Naive thymus-derived CD4-positive, alpha-beta T cell (primary cell): ENCODE results near the gene TNRC6C. TPM values are rescaled to one million over a fixed set of nuclear protein-coding genes. Genes with fewer than 3 reads are reported as not detected.

Experiments
- ATAC-seq: fragments of 150-1000 bp; cut with Tn5 transposase; 2 replicates; pipeline ENCODE4 v1.10.0; 2021; ENCODE audit warnings: mild to moderate bottlenecking, moderate library complexity
- CTCF ChIA-PET: fragments of 350-600 bp; sonication (Branson Sonifier 250); formaldehyde crosslinking; loops from one replicate; lab custom pipeline; 2021; ENCODE audit warnings: antibody characterized with exemption; lab: Charles Lee
- POLR2A ChIA-PET: fragments of 350-600 bp; sonication (Branson Sonifier 250); formaldehyde crosslinking; loops from one replicate; lab custom pipeline; 2021; ENCODE audit warnings: antibody characterized with exemption, inconsistent platforms; lab: Charles Lee
- DNase-seq, 9 donors: peaks; one replicate each; pipeline versions ENCODE4 v3.0.0 to v3.0.0-alpha.2; 2020 to 2022; ENCODE audit warnings: mixed read lengths in 1 of 9
- H3K27ac ChIP-seq: one replicate; pipeline ENCODE4 v1.7.0; 2013; ENCODE audit warnings: mild to moderate bottlenecking, low read depth, low read length, moderate library complexity
- H3K27me3 ChIP-seq, 2 donors: one replicate each; pipeline ENCODE4 v1.7.0; 2013; ENCODE audit warnings: low read length in 2 of 2, mild to moderate bottlenecking in 2 of 2, moderate library complexity in 2 of 2; ENCODE audit not compliant: control insufficient read depth in 2 of 2, insufficient read depth in 2 of 2
- H3K36me3 ChIP-seq, 3 experiments: 1 replicate in 2 of 3; 2 replicates in 1 of 3; pipeline ENCODE4 v1.7.0; 2013; ENCODE audit warnings: low read length in 3 of 3, mild to moderate bottlenecking in 3 of 3, moderate library complexity in 1 of 3; ENCODE audit not compliant: insufficient read depth in 3 of 3, control insufficient read depth in 2 of 3
- H3K4me1 ChIP-seq, 2 donors: one replicate each; pipeline ENCODE4 v1.7.0; 2013; ENCODE audit warnings: low read length in 2 of 2, mild to moderate bottlenecking in 2 of 2, moderate library complexity in 1 of 2; ENCODE audit not compliant: control insufficient read depth in 2 of 2, insufficient read depth in 2 of 2
- H3K4me3 ChIP-seq: 2 replicates; pipeline ENCODE4 v1.7.0; 2013; ENCODE audit warnings: mild to moderate bottlenecking, low read length
- H3K9me3 ChIP-seq, 3 experiments: 1 replicate in 2 of 3; 2 replicates in 1 of 3; pipeline ENCODE4 v1.7.0; 2013; ENCODE audit warnings: low read length in 3 of 3; ENCODE audit not compliant: control insufficient read depth in 2 of 3
- H3K27ac Mint-ChIP-seq, 9 donors: one replicate each; pipeline ENCODE4 v1.8.0; 2020 to 2022; ENCODE audit warnings: mixed read lengths in 9 of 9, mild to moderate bottlenecking in 8 of 9, moderate library complexity in 5 of 9, inconsistent platforms in 2 of 9
- H3K27me3 Mint-ChIP-seq, 5 donors: one replicate each; pipeline ENCODE4 v1.8.0; 2021 to 2022; ENCODE audit warnings: mixed read lengths in 5 of 5, mild to moderate bottlenecking in 1 of 5
- H3K36me3 Mint-ChIP-seq, 5 donors: one replicate each; pipeline ENCODE4 v1.8.0; 2020 to 2022; ENCODE audit warnings: mixed read lengths in 5 of 5, mild to moderate bottlenecking in 3 of 5, inconsistent platforms in 1 of 5
- H3K4me1 Mint-ChIP-seq, 7 donors: one replicate each; pipeline ENCODE4 v1.8.0; 2020 to 2022; ENCODE audit warnings: mixed read lengths in 7 of 7, mild to moderate bottlenecking in 3 of 7, inconsistent platforms in 1 of 7
- H3K4me3 Mint-ChIP-seq, 10 donors: one replicate each; pipeline ENCODE4 v1.8.0; 2020 to 2022; ENCODE audit warnings: mild to moderate bottlenecking in 10 of 10, mixed read lengths in 10 of 10, moderate library complexity in 6 of 10, inconsistent platforms in 2 of 10
- H3K9me3 Mint-ChIP-seq, 11 donors: one replicate each; pipeline ENCODE4 v1.8.0; 2020 to 2022; ENCODE audit warnings: mixed read lengths in 11 of 11, mild to moderate bottlenecking in 4 of 11, inconsistent platforms in 1 of 11, moderate library complexity in 1 of 11
- intact Hi-C, 2 donors: fragments of 100-400 bp; cut with micrococcal nuclease; formaldehyde crosslinking; loops; one replicate each; pipeline ENCODE4 v1.15.1; 2023
- polyA plus RNA-seq, 2 donors: library from polyadenylated mRNA; unstranded; fragments of 300-500 nt; fragmentation: Illumina TruSeq; gene quantifications; one replicate each; pipeline ENCODE4 v1.2.3, GENCODE V29; 2021
- total RNA-seq, 6 experiments: library from RNA in 5 of 6; stranded (reverse) in 5 of 6; gene quantifications; 1 replicate in 5 of 6; 2 replicates in 1 of 6; pipeline ENCODE4 v1.2.3 and lab custom pipeline; 2021 to 2026

Gene TNRC6C
- total and polyA plus RNA-seq, 7 experiments from 2014 or later: 7.4 to 133 (median 73.4) TPM

DNA sequence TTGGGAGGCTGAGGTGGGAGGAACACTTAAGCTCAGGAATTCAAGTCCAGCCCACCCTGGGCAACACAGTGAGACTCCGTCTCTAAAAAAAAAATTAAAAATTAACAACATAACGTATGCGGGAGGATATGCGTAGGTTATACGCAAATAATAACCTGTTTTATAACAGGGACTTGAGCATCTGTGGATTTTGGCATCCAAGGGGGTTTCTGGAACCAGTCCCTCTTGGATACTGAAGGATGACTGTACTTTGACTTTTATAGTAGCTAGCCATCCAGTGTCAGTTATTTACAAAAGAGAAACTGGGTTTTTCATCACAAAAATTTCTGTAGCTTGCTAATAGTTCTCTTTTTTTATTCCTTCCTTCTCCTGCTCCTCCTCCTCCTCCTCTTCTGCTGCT, 64.5 kb downstream of the TNRC6C start:
- Histone ChIP-seq H3K27ac (no peak overlapping the region), H3K36me3 (peaks cover 0 to 10% (median 3%) of the 10 kb centered on the region in 3 experiments), H3K4me3 (no peak overlapping the region), H3K9me3 (no peaks in the 10 kb centered on the region), H3K27me3 (no peaks in the 10 kb centered on the region), H3K4me1 (peaks cover 11 to 17% of the 10 kb centered on the region in 2 donors)
- H3K27ac Mint-ChIP-seq: peak overlapping the region in 1 of 9 donors; percentile 46
- H3K9me3 Mint-ChIP-seq: no peaks in the 10 kb centered on the region
- intact Hi-C loops: loop anchor here in 1 of 2 donors (5.0 kb wide), 1 partner anchor 64 kb away; no protein-coding TSS in a partner anchor
- peaks cover 0 to 15% (median 11%) of the 10 kb centered on the region in 5 donors for H3K36me3 Mint-ChIP-seq
- ChIA-PET CTCF (interaction anchor here (0.6 to 1.7 kb wide), 5 partner anchors 9 to 933 kb away, joined by 3 to 11 read pairs (median 4); no protein-coding TSS in a partner anchor), POLR2A (interaction anchor here (0.7 to 0.8 kb wide), 3 partner anchors 8 to 406 kb away, joined by 3 to 4 read pairs (median 3); no protein-coding TSS in a partner anchor)
- no peaks in the 10 kb centered on the region for H3K27me3 Mint-ChIP-seq
- ATAC-seq (no peak), DNase-seq (no peak)
- peaks cover 29 to 68% (median 52%) of the 10 kb centered on the region in 7 donors for H3K4me1 Mint-ChIP-seq
- H3K4me3 Mint-ChIP-seq: no peak overlapping the region

GRCh38 chr17:78026381-78026780, 67.9 kb downstream of the TNRC6C start:
- Histone ChIP-seq H3K4me1 (peaks cover 0 to 6% of the 10 kb centered on the region in 2 donors), H3K27ac (no peak overlapping the region), H3K27me3 (no peaks in the 10 kb centered on the region), H3K4me3 (no peak overlapping the region), H3K9me3 (no peaks in the 10 kb centered on the region), H3K36me3 (peaks cover 0 to 18% (median 7%) of the 10 kb centered on the region in 3 experiments)
- Mint-ChIP-seq H3K9me3 (no peaks in the 10 kb centered on the region), H3K4me1 (peaks cover 10 to 49% (median 34%) of the 10 kb centered on the region in 7 donors), H3K27ac (peak overlapping the region in 4 of 9 donors; percentile 4 to 55 (median 27)), H3K27me3 (no peaks in the 10 kb centered on the region), H3K4me3 (no peak overlapping the region), H3K36me3 (peaks cover 0 to 20% (median 11%) of the 10 kb centered on the region in 5 donors)
- ChIA-PET POLR2A (interaction anchor here (1.5 kb wide), 1 partner anchor 68 kb away, joined by 3 read pairs; the partner anchor contains the start of gene TNRC6C), CTCF (interaction anchor here (2.6 kb wide), 1 partner anchor 13 kb away, joined by 10 read pairs; no protein-coding TSS in a partner anchor)
- ATAC-seq: no peak
- intact Hi-C loops: no loop called here
- DNase-seq: no peak

DNA sequence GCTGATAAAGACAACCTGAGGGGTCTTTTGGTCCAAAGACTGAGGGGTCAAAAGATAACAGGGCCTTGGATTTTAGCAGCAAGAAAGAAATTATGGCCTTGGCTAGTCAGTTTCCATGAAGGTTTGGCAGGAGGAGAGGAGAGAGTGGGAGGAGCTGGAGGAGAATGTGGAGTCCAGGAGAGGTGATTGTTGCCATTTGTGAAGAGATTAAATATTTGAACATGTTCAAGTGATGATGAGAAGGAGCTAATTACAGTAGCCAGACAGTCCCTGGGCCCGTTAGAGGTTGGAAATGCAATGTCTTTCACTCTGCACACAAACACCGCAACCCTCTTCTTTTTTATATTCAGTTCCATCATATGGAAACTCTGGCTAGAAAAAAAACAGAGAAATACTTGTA, 68.6 kb downstream of the TNRC6C start:
- H3K4me1 Mint-ChIP-seq: peaks cover 10 to 48% (median 34%) of the 10 kb centered on the region in 7 donors
- DNase-seq: no peak
- no peaks in the 10 kb centered on the region for H3K9me3 Mint-ChIP-seq
- H3K27me3 Mint-ChIP-seq: no peaks in the 10 kb centered on the region
- peak overlapping the region in 1 of 10 donors; percentile 36 for H3K4me3 Mint-ChIP-seq
- Histone ChIP-seq H3K27ac (no peak overlapping the region), H3K4me3 (no peak overlapping the region), H3K9me3 (no peaks in the 10 kb centered on the region), H3K36me3 (peaks cover 0 to 24% (median 7%) of the 10 kb centered on the region in 3 experiments), H3K4me1 (peaks cover 0 to 6% of the 10 kb centered on the region in 2 donors), H3K27me3 (no peaks in the 10 kb centered on the region)
- intact Hi-C loops: no loop called here
- H3K27ac Mint-ChIP-seq: peak overlapping the region in 6 of 9 donors; percentile 4 to 60 (median 27)
- ATAC-seq: no peak
- ChIA-PET POLR2A (interaction anchor here (1.5 kb wide), 1 partner anchor 69 kb away, joined by 3 read pairs; the partner anchor contains the start of gene TNRC6C), CTCF (no interaction called here)
- peaks cover 1 to 22% (median 11%) of the 10 kb centered on the region in 5 donors for H3K36me3 Mint-ChIP-seq

GRCh38 chr17:78029697-78030096, 71.2 kb downstream of the TNRC6C start:
- Histone ChIP-seq H3K4me1 (peaks cover 0 to 6% of the 10 kb centered on the region in 2 donors), H3K9me3 (no peaks in the 10 kb centered on the region), H3K36me3 (peaks cover 4 to 44% (median 10%) of the 10 kb centered on the region in 3 experiments), H3K27me3 (no peaks in the 10 kb centered on the region), H3K4me3 (no peak overlapping the region), H3K27ac (no peak overlapping the region)
- no peak for ATAC-seq
- ChIA-PET CTCF (interaction anchor here (1.1 to 1.3 kb wide), 3 partner anchors 11 to 71 kb away, joined by 3 to 4 read pairs (median 4); partner anchors contain the start of gene TNRC6C), POLR2A (interaction anchor here (0.9 kb wide), 1 partner anchor 11 kb away, joined by 4 read pairs; no protein-coding TSS in a partner anchor)
- H3K36me3 Mint-ChIP-seq: peaks cover 5 to 38% (median 16%) of the 10 kb centered on the region in 5 donors
- no peaks in the 10 kb centered on the region for H3K27me3 Mint-ChIP-seq
- peaks cover 0 to 1% (median 0%) of the 10 kb centered on the region in 11 donors for H3K9me3 Mint-ChIP-seq
- intact Hi-C loops: no loop called here
- no peak overlapping the region for H3K4me3 Mint-ChIP-seq
- DNase-seq: no peak
- peaks cover 9 to 48% (median 40%) of the 10 kb centered on the region in 7 donors for H3K4me1 Mint-ChIP-seq
- peak overlapping the region in 1 of 9 donors; percentile 73 for H3K27ac Mint-ChIP-seq

DNA sequence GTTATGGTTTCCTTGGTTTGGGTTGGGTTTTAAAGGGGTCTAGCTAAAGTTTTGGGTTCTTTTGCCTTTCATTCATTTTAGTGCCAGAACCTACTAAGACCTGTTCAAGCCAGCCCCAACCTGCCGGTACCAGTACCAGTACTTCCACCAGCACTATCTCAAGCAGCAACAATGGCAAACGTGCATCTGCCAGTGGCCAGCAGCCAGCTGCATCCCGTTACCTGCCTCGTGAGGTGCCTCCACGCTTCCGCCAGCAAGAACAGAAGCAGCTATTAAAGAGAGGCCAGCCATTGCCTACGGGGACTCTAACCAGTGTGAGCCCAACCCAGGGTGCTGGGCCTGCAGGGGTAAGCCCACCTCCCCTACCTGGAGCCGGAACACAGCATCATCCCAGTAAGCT, 72.9 kb downstream of the TNRC6C start:
- ChIA-PET CTCF (interaction anchor here (1.3 kb wide), 1 partner anchor 12 kb away, joined by 5 read pairs; no protein-coding TSS in a partner anchor), POLR2A (interaction anchor here (0.6 to 0.8 kb wide), 3 partner anchors 15 to 309 kb away, joined by 3 to 4 read pairs (median 3); no protein-coding TSS in a partner anchor)
- H3K27ac Mint-ChIP-seq: peak overlapping the region in 2 of 9 donors; percentile 12 to 41
- H3K4me1 Mint-ChIP-seq: peaks cover 9 to 43% (median 33%) of the 10 kb centered on the region in 7 donors
- no peaks in the 10 kb centered on the region for H3K27me3 Mint-ChIP-seq
- intact Hi-C loops: no loop called here
- Histone ChIP-seq H3K36me3 (peaks cover 13 to 60% (median 14%) of the 10 kb centered on the region in 3 experiments), H3K9me3 (no peaks in the 10 kb centered on the region), H3K27me3 (no peaks in the 10 kb centered on the region), H3K4me3 (no peak overlapping the region), H3K4me1 (peaks cover 0 to 6% of the 10 kb centered on the region in 2 donors), H3K27ac (no peak overlapping the region)
- DNase-seq: no peak
- peaks cover 11 to 52% (median 17%) of the 10 kb centered on the region in 5 donors for H3K36me3 Mint-ChIP-seq
- no peak for ATAC-seq
- no peak overlapping the region for H3K4me3 Mint-ChIP-seq
- H3K9me3 Mint-ChIP-seq: peaks cover 0 to 1% (median 0%) of the 10 kb centered on the region in 11 donors

- Mint-ChIP-seq H3K4me3 (no peak overlapping the region), H3K9me3 (peaks cover 0 to 1% (median 0%) of the 10 kb centered on the region in 11 donors), H3K27ac (peak overlapping the region in 5 of 9 donors; percentile 21 to 51 (median 47)), H3K4me1 (peaks cover 9 to 38% (median 27%) of the 10 kb centered on the region in 7 donors), H3K27me3 (no peaks in the 10 kb centered on the region), H3K36me3 (peaks cover 12 to 47% (median 20%) of the 10 kb centered on the region in 5 donors)
- POLR2A ChIA-PET: interaction anchor here (0.6 to 0.8 kb wide), 2 partner anchors 15 to 16 kb away, joined by 3 read pairs; no protein-coding TSS in a partner anchor
- Histone ChIP-seq H3K4me3 (no peak overlapping the region), H3K27ac (no peak overlapping the region), H3K27me3 (no peaks in the 10 kb centered on the region), H3K36me3 (peaks cover 13 to 63% (median 14%) of the 10 kb centered on the region in 3 experiments), H3K4me1 (peaks cover 0 to 6% of the 10 kb centered on the region in 2 donors), H3K9me3 (no peaks in the 10 kb centered on the region)
- DNase-seq: no peak
- no peak for ATAC-seq
- CTCF ChIA-PET: interaction anchor here (0.9 to 1.3 kb wide), 2 partner anchors 13 to 317 kb away, joined by 3 to 5 read pairs; no protein-coding TSS in a partner anchor
- intact Hi-C loops: no loop called here
Measured at GRCh38 chr17:78032166-78032565, 73.7 kb downstream of the TNRC6C start.
